NCI-H187 (cell line): Measurements from ENCODE around the gene ITPKB.
"Not testable (repeated sequence)": the region's sequence is repeated elsewhere in the genome, so short reads cannot be mapped to it uniquely, and the experiment has no call there.

Experiments used
- DNase-seq, 2 experiments: peaks; one replicate each; lab custom pipeline; 2025; lab: John Stamatoyannopoulos, UW

The ITPKB gene

DNA sequence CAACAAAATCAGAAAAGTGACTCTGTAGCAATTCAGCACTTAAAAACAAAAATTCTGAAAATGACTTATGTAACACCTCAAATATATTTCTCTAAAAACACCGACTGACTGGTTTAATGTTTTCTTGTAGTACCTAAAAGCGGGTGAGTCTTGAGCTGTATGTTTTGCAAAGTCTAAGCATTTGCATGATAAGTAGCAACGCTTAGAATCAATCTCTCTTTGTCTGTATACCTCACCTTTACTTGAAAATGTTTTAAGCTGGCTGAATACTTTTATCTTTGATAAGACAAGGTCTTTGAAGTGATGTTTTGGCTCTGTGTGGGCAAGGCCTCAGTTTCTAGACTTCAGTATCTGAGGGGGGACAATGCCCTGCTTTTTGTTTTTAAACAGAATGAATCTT lies 8.2 kb downstream of the ITPKB start:
- DNase-seq: no peak

DNA sequence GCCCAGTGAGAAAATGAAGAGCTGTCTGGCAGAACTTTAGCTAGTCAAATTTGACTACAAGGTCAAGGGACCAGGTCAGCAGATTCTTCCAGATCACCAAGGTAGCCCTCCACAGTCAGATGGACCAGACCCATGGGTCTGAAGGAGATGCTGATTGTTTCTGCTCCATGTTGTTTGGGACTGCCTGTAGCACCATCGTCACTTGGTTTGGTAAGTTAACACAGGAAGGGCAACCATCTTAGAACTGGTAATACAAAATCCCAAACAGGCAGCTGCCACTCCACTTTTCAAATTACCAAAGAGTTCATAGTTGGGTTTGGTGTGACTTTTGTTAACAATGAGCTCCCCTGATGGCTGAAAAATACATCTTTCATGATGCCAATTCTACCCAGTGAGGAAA lies 9.0 kb downstream of the ITPKB start:
- no peak for DNase-seq

DNA sequence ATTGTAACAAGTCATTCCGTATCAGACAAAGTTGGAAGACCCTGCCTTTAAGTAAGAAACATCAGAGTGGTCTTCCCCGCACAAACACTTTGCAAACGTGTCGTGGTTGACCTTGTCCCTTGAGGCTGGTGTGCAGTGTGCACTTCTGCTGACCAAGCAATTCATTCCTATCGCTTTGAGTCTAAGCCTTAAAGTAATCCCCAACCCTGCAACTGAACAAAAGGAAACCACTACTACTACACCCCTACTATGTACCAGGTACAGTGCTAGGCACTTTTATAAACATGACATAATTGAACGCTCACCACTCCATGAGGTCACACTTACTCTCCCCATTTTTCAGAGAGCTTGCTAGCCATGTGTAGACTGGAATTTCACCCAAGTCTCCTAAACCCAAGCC lies 10.6 kb downstream of the ITPKB start:
- DNase-seq: no peak

DNA sequence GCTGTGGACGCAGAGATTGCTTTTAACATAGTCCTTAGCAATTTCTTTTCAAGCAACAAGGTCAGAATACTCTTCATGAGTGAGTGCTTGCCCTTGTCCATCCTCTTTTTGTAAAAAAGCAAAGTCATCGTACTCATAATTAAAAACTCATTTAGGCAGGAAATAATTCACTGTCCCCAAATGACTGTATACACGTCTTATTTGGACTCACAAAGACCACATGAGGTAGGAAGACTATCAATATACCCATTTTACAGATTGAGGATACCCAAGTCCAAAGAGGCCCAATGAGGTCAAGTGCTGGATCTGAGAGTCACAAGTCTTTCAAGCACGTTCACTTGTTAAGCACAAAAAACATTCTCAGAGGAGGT lies 13.2 kb downstream of the ITPKB start:
- no peak for DNase-seq

DNA sequence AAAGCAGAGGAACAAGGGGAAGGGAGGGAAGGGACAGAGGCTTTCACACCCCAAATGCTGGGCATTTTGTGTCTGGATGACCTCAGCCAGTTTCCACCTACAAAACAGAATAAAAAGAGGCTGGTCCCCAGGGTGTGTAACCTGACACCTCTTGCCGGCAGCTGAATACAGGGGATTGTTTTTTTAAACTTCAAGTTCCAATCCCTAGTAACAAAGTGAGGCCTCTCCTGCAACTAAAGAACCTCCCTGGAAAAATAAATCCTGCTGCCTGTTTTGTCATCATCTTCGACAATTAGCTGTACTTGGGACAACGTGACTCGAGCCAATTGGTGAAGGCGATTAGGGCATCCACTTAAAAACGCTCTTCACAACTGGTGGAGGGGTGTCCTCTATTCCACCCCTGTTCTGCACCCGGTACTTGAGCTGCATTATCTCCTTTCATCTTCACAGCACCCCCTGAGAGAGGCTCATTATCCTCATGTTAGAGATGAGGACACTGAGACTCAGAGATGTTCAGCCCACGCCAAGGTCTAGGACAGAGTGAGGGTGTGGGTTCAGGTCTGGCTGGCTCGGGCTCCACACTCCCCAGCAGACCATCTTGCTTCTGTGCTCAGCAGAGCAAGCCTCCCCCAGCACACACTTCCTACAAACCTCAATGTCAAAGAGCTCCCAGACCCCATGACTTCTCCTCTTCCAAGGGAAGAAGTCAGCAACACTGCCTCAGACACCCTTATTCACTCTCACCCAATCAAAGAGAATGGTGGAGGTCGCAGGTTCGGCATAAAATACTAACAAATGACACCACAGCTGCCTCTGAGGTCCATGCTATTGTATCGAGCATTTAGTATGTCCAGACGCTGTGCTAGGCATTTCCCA lies 15.2 kb downstream of the ITPKB start:
- peak; percentile 59 to 72 for DNase-seq

DNA sequence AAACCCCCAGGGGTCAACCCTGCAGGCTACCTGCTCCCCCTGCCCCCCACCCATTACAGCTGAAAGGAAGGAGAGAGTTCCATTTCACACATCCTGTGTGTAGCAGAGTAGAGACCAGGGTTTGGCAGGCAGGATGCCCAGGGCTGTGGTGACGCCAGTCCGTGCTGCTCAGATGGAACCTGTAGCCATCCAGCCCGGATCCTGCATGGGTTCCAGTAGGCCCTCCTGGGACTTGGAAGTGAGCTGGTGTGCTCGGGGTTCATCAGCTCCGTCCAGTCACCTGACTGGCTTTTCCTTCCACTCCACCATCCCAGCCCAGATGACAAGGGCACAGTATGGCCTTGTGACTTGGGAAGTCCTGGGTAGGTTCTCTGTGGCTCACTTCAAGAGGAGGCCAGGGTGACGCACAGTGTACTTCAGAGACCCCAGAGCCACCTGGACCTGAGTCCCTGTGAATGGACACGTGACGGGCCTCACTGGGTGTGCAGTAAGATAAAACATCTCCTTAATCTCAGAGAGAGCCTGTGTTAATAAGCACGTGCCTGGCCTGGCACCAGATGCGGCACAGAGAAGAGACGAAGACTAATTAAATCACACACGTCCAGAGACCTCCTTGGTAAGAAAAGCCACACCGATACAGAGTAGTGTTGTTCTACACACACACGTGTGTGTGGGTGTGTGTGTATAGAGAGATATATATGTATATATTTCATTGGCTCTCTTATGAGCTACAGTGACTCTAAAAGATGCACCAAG lies 16.0 kb downstream of the ITPKB start:
- no peak for DNase-seq

DNA sequence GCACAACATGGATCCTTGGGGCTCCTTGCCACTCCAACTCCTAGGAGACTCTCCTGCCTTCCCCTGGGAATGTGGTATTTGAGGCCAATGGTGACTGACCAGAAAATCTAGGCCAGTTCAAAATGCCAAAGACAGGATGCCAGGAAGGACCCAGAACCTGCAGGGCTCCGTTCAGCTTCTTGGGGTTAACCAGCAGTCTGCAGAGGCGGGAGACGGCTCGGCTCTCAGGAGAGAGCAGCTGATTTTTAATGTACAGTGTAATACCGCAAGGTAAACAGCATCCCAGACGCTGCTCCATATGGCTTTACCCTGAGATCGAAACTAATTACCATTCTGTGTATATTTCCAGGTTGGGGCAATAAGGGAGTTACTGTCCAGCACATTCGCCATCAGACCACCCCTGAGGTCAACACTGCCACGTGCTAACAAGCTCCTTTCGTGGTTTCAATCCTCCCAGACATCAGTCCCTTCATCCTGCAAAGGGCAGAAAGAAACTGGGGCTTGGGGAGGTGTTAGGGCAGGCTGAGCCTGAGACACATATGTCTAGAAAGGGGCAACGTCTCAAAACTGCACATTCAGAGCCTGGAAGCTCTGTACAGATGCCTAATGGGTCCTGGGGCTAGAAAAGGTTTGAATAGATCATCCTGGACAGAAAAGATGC lies 16.7 kb downstream of the ITPKB start:
- DNase-seq: peak in 1 of 2 experiments; percentile 17

DNA sequence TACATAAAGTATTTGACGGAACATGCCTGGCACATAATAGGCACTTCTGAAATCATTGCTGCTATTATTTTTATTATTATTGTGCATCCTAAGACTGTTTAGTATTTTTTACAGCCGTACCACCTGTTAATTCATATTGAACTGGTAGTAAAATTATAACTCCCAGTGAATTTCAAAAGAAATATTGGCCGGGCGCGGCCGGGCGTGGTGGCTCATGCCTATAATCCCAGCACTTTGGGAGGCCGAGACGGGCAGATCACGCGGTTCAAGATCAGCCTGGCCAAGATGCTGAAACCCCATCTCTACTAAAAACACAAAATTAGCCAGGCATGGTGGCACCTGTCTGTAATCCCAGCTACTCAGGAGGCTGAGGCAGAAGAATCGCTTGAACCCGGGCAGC lies 18.5 kb downstream of the ITPKB start:
- not testable (repeated sequence) for DNase-seq

DNA sequence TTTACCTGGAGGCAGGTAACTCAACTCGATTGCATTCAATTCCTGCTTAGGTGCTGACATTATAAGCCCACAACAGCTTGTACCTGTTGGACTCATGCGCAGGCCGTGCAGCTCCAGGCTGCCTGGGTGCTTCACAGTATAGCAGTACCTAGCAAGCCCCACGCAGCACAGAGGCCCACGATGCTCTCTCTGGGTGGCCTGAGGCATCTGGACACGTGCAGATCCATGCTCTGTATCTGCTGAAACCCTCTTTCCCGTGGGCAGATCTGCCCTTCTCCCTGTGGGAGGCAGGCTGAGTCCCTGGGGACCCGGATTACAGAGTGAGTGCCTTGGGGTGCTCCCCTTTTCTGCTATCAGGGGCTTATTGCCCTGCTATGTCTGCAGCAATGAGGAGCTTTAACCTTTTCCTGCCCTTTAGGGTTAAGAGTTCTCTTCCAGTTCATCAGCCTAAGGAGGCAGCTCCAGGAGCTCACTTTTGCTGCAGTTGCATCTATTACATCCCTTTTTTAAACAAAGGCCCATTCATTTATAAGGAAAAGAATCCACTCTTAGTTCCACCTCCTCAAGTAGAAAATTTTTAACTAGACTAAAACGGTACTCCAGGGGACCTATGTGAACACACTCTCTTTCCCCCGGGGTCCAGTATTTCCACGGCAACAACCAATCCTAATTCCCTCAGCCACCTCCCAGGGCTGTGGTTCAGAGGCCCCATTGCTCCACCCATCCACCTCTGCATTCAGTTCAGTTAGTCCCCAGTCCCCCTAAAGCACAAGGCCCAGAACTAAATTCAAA lies 19.3 kb downstream of the ITPKB start:
- DNase-seq: no peak

DNA sequence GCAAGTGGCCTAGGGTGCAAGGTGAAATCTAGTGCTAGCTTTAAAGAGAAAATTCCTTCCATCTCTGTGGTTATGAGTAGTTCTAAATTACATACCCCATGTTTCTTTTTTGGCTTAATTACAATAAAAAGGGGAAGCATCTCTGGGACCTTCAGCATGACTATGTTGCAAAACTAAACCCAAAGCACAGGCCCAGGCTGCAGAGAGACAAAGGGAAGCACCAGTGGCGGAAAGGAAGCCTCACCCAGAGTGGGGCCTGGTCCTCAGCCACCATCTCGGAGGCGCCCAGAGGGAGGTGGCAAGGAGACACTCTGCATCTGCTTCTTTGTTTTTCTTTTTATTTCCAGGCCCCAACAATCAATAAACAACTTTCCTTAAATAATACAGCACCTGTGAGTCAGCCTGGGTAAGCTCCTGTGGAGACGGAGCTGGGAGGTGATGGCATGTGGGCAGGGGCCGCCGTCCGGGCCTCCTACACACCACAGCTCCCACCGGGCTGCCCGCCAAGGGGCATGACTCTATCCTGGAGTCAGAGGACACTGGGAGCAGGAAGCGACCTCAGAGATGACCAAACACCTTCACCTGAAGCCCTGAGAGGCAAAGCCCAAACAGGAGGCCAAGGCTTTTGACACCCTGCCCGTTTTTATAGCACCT lies 21.7 kb downstream of the ITPKB start:
- DNase-seq: no peak

DNA sequence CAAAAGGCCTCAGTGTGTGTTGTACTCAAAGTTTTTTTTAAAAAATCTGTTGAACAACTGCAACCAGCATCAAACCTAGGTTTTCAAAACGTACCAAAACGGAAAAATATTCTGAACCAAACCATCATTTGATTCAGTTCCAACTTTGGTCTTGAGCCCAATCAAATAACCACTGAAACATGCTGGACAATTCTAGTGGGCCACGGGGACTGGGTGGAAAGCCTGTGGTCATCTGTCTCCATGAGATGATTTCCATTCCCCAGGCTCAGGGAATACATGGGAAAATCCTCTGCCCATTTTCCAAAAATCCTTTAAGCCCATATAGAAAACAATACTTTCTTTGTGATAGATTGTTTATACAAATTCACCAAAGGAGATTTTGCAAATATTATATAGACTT lies 22.5 kb downstream of the ITPKB start:
- no peak for DNase-seq

DNA sequence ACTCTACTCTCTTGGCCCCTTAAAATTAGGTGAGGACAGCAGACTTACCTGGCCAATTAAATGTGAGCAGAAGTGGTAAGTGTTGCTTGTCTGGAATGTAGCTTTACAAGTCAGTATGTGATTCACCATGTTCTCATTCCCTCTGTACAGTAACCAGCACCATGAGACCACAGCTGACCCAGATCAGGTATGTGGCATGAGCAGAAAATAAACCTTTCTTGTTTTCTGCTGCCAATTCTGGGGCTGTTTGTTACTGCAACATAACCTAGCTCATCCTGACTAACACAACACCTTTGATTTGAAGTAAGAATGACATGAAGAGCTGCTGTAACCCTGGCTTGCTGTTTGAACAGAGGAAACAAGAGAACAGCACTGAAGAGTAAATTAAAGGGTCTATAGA lies 24.9 kb downstream of the ITPKB start:
- DNase-seq: no peak

DNA sequence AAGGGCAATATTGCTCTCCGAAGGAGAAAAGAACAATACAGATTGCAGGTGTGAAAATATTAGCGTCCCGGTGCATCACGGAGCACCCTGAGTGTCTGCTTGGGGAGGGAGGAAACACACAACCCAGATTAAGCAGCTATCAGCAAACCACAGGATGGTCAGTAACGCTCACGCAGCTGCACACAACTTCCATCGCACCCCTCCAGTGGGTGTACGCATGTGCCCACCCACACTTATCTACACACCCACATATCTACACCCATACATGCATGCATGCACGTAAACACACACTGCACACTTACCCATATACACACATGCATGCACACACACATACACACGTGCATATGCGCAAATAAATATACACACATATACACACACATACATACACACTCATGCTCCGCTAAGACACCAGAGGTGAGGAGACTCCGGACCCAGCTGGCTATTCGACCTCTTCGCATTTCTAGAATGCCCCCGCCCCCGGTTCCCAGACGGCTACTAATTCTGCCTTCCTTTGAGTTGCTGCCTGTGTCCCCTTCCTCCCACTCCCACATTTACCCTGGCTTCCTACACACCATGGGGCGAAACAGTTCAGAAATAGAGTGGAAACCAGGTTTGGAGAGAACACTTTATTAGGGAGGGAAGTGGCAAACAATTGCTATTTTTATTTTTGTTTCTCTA lies 26.2 kb downstream of the ITPKB start:
- no peak for DNase-seq

DNA sequence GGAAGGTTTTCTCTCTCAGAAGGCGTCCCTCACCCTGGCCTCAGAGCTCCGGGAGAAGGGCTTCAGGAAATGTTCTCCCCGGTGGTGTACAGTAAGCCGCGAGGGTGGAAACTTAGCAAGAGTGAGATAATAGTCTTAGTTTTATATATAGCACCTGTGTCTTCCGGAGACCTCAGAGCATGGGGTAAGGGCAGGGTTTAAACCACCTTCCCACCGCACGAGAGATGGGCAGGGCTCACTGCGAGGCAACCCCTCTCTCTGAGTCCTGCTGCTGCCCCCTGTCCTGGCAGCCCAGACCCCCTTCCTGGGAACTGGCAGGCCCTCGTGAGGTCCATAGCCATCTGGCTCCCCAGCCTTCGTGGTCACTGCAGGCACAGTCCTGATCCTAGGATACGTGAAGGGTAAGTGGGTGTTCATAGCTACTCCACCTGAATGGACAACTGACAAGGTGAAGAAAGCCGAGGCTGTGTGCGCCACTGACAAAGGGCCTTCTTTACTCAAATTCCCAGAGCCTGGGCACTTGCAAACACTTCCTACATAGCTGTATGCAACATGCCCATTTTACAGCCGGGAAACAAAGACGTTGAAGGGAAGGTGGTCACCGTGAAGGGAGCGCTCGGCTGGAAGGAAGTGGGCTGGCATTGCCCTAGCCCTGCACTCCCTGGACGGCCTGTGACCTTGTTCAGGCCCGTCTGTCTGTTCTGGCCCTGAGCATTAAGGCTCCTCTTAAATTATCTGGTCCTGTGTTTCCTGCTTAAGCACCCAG lies 26.9 kb downstream of the ITPKB start:
- no peak for DNase-seq

DNA sequence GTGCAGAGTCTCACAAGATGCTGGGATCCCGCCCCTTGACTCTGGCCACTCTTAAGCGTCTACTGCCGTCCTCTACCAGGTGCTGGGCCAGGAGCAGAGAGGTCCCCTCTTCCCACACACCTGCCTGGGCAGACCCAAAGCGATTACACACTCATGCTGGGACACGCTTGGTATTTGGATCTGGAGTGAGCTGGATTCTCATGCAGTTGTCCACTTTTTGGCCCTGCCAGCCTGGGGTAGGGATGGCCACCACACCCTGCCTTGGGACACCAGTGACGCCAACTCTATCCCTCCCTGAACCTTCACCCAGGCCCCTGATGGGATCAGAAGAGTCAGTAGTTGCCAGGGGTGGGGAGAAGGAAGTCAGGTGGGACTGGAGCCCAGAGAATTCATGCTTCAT lies 28.6 kb downstream of the ITPKB start:
- DNase-seq: no peak

DNA sequence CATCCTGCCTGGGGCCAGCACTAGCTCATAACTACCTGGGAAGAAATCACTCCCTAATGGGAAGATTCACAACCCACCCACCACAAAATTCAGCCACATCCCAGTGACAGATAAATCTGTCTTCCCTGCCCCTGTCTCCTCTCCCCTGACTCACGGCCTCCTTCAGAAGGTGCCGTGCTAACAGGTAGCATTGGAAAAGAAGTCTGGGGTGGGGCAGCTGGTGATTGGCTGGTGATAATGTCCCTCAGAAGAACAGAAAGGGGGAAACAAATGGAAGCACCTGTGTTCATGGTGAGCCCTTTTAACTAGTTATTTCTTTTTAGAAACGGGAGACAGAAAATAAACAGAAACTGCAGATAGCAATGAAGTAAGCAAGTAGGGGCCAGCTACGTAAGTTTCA lies 29.1 kb downstream of the ITPKB start:
- DNase-seq: no peak

DNA sequence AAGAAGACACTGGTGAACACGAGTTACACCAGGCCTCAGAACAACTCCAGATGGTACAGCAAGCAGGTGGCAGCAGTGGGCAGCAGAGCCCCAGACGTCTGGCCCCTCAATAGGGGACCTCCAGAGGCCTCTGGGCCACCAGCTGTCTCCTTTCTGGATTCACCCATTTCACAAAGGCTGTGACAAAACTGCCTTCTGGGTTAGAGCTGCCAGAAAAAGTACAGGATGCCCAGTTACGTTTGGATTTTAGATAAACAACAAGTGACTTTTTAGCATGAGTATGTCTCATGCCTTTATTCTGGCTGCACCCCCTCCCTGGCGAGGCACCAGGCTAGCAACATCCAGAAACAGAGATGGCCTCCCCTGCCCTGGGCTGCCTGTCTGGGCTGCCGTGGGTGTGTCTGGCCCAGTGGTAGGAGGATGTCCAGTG lies 30.1 kb downstream of the ITPKB start:
- no peak for DNase-seq

DNA sequence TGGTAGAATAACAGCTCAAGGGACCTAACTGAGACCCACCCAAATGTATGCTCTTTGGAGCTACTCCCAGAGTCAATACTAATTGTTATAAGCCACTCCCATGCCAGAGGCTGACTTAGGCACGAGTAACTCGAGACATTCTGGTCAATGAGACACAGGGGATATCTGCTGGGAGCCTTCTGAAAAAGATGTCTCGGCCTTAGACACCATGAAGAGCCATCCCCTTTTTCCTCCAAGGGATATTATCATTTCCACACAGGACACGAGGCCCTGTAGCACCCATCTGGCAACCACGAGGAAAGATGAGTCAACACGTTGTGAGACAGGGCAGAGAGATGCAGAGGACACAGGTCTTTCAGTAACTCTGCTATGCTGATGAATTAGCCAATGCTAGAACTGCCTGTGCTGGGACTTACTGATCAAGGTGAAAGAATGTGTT lies 30.7 kb downstream of the ITPKB start:
- DNase-seq: no peak

DNA sequence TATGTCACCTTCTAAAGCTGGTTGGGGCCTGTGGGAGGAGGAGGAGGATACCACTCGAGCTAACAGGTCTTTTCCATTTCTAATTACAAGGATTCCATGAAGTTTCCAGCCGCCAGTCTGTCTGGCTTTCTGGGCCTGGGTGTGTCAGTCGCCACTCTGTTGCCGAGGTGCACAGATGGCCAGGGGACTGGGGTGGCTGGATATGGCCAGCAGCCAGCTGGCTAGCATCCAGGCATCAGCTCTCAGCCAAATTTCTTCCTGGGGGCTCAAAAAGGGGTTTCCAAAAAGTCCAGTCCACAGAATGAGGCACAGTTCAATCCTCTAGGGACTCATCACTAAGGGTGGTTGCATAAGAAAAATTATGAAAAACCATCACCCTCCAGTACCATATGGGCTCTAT lies 32.4 kb downstream of the ITPKB start:
- no peak for DNase-seq
